HepG2 (cell line): ENCODE data around the gene GMEB1. TPM values are rescaled to one million over a fixed set of nuclear protein-coding genes. Genes with fewer than 3 reads are reported as not detected.

Experiments
- ATF4 ChIP-seq, 2 experiments: fragments of 450-650 bp in 1 of 2; sonication (generic) in 1 of 2; formaldehyde crosslinking; IDR thresholded peaks; 2 replicates each; pipeline versions ENCODE4 v1.5.0 to v1.8.0; 2020 to 2022; ENCODE audit warnings: mild to moderate bottlenecking in 1 of 2, missing genetic modification reagents in 1 of 2
- ATF6 ChIP-seq: sonication (generic); formaldehyde crosslinking; conservative IDR thresholded peaks from 2 replicates; pipeline ENCODE4 v1.4.0; 2020; ENCODE audit warnings: missing genetic modification reagents
- GATAD2A ChIP-seq: IDR thresholded peaks from 2 replicates; pipeline ENCODE4 v1.6.1; 2016
- GZF1 ChIP-seq: sonication (generic); formaldehyde crosslinking; IDR thresholded peaks from 2 replicates; pipeline ENCODE4 v1.5.1; 2020; ENCODE audit warnings: mild to moderate bottlenecking, missing genetic modification reagents
- HMGXB4 ChIP-seq, 2 experiments: sonication (generic) in 1 of 2; formaldehyde crosslinking in 1 of 2; IDR thresholded peaks; 2 replicates each; pipeline versions ENCODE4 v1.4.0 to v1.6.1; 2018 to 2020; ENCODE audit warnings: missing genetic modification reagents in 2 of 2, borderline replicate concordance in 1 of 2, low read depth in 1 of 2, mild to moderate bottlenecking in 1 of 2, missing biosample characterization in 1 of 2
- MED1 ChIP-seq: sonication (generic); formaldehyde crosslinking; IDR thresholded peaks from 2 replicates; pipeline ENCODE4 v1.4.0; 2020; ENCODE audit warnings: missing genetic modification reagents
- MXD1 ChIP-seq: sonication (generic); formaldehyde crosslinking; IDR thresholded peaks from 2 replicates; pipeline ENCODE4 v1.4.0; 2020; ENCODE audit warnings: mild to moderate bottlenecking, missing genetic modification reagents
- NFRKB ChIP-seq: fragments of 450-650 bp; IDR thresholded peaks from 2 replicates; pipeline ENCODE4 v1.6.1; 2017
- PHF21A ChIP-seq: sonication (generic); formaldehyde crosslinking; IDR thresholded peaks from 2 replicates; pipeline ENCODE4 v1.5.0; 2020; ENCODE audit warnings: mild to moderate bottlenecking, missing genetic modification reagents
- RERE ChIP-seq: IDR thresholded peaks from 2 replicates; pipeline ENCODE4 v1.6.1; 2016; ENCODE audit warnings: low read depth, missing genetic modification reagents, missing compliant biosample characterization
- TEAD2 ChIP-seq: sonication (generic); formaldehyde crosslinking; IDR thresholded peaks from 2 replicates; pipeline ENCODE4 v1.9.0; 2021; ENCODE audit warnings: missing genetic modification reagents
- ZBTB7B ChIP-seq: sonication (generic); formaldehyde crosslinking; IDR thresholded peaks from 2 replicates; pipeline ENCODE4 v1.4.0; 2020; ENCODE audit warnings: missing genetic modification reagents
- ZNF367 ChIP-seq: sonication (generic); formaldehyde crosslinking; IDR thresholded peaks from 2 replicates; pipeline ENCODE4 v1.4.0; 2020; ENCODE audit warnings: missing genetic modification reagents, borderline replicate concordance
- ZNF547 ChIP-seq: sonication (generic); formaldehyde crosslinking; IDR thresholded peaks from 2 replicates; pipeline ENCODE4 v1.5.1; 2020; ENCODE audit warnings: mild to moderate bottlenecking, missing genetic modification reagents
- ZNF580 ChIP-seq: IDR thresholded peaks from 2 replicates; pipeline ENCODE4 v1.6.1; 2016; ENCODE audit warnings: low read depth, borderline replicate concordance
- ZNF672 ChIP-seq: sonication (generic); formaldehyde crosslinking; IDR thresholded peaks from 2 replicates; pipeline ENCODE4 v1.8.1; 2022; ENCODE audit warnings: missing genetic modification reagents
- ZSCAN20 ChIP-seq: sonication (generic); formaldehyde crosslinking; IDR thresholded peaks from 2 replicates; pipeline ENCODE4 v1.4.0; 2020; ENCODE audit warnings: missing genetic modification reagents, mild to moderate bottlenecking, borderline replicate concordance
- polyA plus RNA-seq, 8 experiments: library from polyadenylated mRNA; depleted of rRNA in 3 of 8; stranded (reverse) in 7 of 8; unstranded in 1 of 8; fragments of >200 nt; fragmentation: Illumina TruSeq in 4 of 8; extraction: Trizol in 4 of 8; gene quantifications; 2 replicates each; pipeline versions ENCODE4 v1.2.1 to v1.2.3, GENCODE V29; 2011 to 2016; ENCODE audit warnings: low read depth in 4 of 8, missing spikeins in 1 of 8, mixed read lengths in 1 of 8; ENCODE audit not compliant: insufficient read depth in 1 of 8
- total RNA-seq, 5 experiments: library from RNA; depleted of rRNA; stranded (reverse); fragments of >200 nt; fragmentation: Illumina TruSeq; extraction: Trizol; gene quantifications; 2 replicates each; pipeline ENCODE4 v1.2.3, GENCODE V29; 2016; ENCODE audit warnings: low read depth in 1 of 5

GMEB1 gene
- total and polyA plus RNA-seq, 2 of the 13 experiments (the other 11 are each of a cell fraction or from before 2014, with no cell fraction given), result 3.0 to 6.0 TPM

- TF ChIP-seq RERE (no peak), NFRKB (no peak), ZNF367 (CRISPR knock-in tag) (no peak), ZNF547 (CRISPR knock-in tag) (peak; percentile 77), GZF1 (0 out of 2 replicates have a peak, but pooled peaks have one; percentile 34), PHF21A (CRISPR knock-in tag) (peak; percentile 96), HMGXB4 (CRISPR knock-in tag; IDR thresholded peaks at IDR 0.05; ENCODE audit: borderline replicate concordance in 1 of 2, low read depth in 1 of 2) (peak; percentile 92 to 94), ZNF580 (peak; percentile 46; the same call in 1 of the 2 replicates), ZSCAN20 (CRISPR knock-in tag) (peak; percentile 47), ATF6 (CRISPR knock-in tag) (no peak), MED1 (CRISPR knock-in tag) (peak; percentile 86), ATF4 (CRISPR knock-in tag; IDR thresholded peaks at IDR 0.05) (peak in 1 of 2 experiments; percentile 58; a peak in 2 of 4 replicates), TEAD2 (0 out of 2 replicates have a peak, but pooled peaks have one; percentile 66), GATAD2A (CRISPR knock-in tag) (peak; percentile 84), ZBTB7B (CRISPR knock-in tag) (peak; percentile 82), MXD1 (CRISPR knock-in tag) (peak; percentile 53; the same call in 1 of the 2 replicates), ZNF672 (CRISPR knock-in tag) (no peak)
These were observed 68.1 kb downstream of the GMEB1 start, which contains the start of gene YTHDF2 (continued) for GRCh38 chr1:28736450-28737306.
